Activated CD4-positive, alpha-beta T cell treated with anti-CD3 and anti-CD28 coated beads, Interleukin-2, amount 10 ng/mL, durations not matched to agents 24 days and 14 days (primary cell): ENCODE results near the gene GET3. TPM values are rescaled to one million over a fixed set of nuclear protein-coding genes. Genes with fewer than 3 reads are reported as not detected.

ENCODE experiments used
- DNase-seq: peaks from one replicate; pipeline ENCODE4 v3.0.0; 2022
- H3K27ac Mint-ChIP-seq: one replicate; pipeline ENCODE4 v1.8.0; 2022; ENCODE audit warnings: mild to moderate bottlenecking, mixed read lengths
- H3K27me3 Mint-ChIP-seq: one replicate; pipeline ENCODE4 v1.8.0; 2022; ENCODE audit warnings: mixed read lengths
- H3K36me3 Mint-ChIP-seq: one replicate; pipeline ENCODE4 v1.8.0; 2022; ENCODE audit warnings: low read depth, mild to moderate bottlenecking, mixed read lengths
- H3K4me1 Mint-ChIP-seq: one replicate; pipeline ENCODE4 v1.8.0; 2021; ENCODE audit warnings: mixed read lengths
- H3K4me3 Mint-ChIP-seq: one replicate; pipeline ENCODE4 v1.8.0; 2022; ENCODE audit warnings: mild to moderate bottlenecking, moderate library complexity, mixed read lengths
- H3K9me3 Mint-ChIP-seq: one replicate; pipeline ENCODE4 v1.8.0; 2021; ENCODE audit warnings: mixed read lengths
- intact Hi-C: fragments of 100-400 bp; cut with micrococcal nuclease; formaldehyde crosslinking; loops from one replicate; pipeline ENCODE4 v1.15.1; 2023
- total RNA-seq: library from RNA; stranded (reverse); gene quantifications from 2 replicates; pipeline ENCODE4 v1.2.3, GENCODE V29; 2022

Gene GET3
- total RNA-seq, 1 donor from 2014 or later = 64.6 TPM

- Mint-ChIP-seq H3K27me3 (no peaks in the 10 kb centered on the region), H3K9me3 (no peaks in the 10 kb centered on the region), H3K4me1 (peaks cover 24% of the 10 kb centered on the region), H3K4me3 (no peak overlapping the region), H3K36me3 (no peaks in the 10 kb centered on the region), H3K27ac (no peak overlapping the region)
- intact Hi-C loops = no loop called here
- DNase-seq = peak; percentile 75
Measured at GRCh38 chr19:12784394-12784870, 47.1 kb downstream of the GET3 start.

- Mint-ChIP-seq H3K27me3 (no peaks in the 10 kb centered on the region), H3K4me1 (peaks cover 21% of the 10 kb centered on the region), H3K36me3 (no peaks in the 10 kb centered on the region), H3K27ac (no peak overlapping the region), H3K4me3 (no peak overlapping the region), H3K9me3 (no peaks in the 10 kb centered on the region)
- intact Hi-C loops = no loop called here
- peak; percentile 81 for DNase-seq
Measured at GRCh38 chr19:12784871-12785430, 47.7 kb downstream of the GET3 start.

GRCh38 chr19:12785431-12786031 is 48.2 kb downstream of the GET3 start:
- H3K4me3 Mint-ChIP-seq = no peak overlapping the region
- H3K27ac Mint-ChIP-seq = no peak overlapping the region
- H3K36me3 Mint-ChIP-seq = no peaks in the 10 kb centered on the region
- no peaks in the 10 kb centered on the region for H3K9me3 Mint-ChIP-seq
- no peaks in the 10 kb centered on the region for H3K27me3 Mint-ChIP-seq
- peaks cover 25% of the 10 kb centered on the region for H3K4me1 Mint-ChIP-seq
- DNase-seq = peak; percentile 71
- intact Hi-C loops = no loop called here

GRCh38 chr19:12786141-12786870 is 49.0 kb downstream of the GET3 start:
- Mint-ChIP-seq H3K4me3 (no peak overlapping the region), H3K27me3 (no peaks in the 10 kb centered on the region), H3K36me3 (no peaks in the 10 kb centered on the region), H3K4me1 (peaks cover 31% of the 10 kb centered on the region), H3K27ac (peak overlapping the region; percentile 18), H3K9me3 (no peaks in the 10 kb centered on the region)
- peak; percentile 61 for DNase-seq
- intact Hi-C loops = no loop called here

- H3K4me1 Mint-ChIP-seq = peaks cover 26% of the 10 kb centered on the region
- no peak for DNase-seq
- intact Hi-C loops = no loop called here
- peaks cover 4% of the 10 kb centered on the region for H3K36me3 Mint-ChIP-seq
- no peak overlapping the region for H3K4me3 Mint-ChIP-seq
- H3K27me3 Mint-ChIP-seq = no peaks in the 10 kb centered on the region
- H3K9me3 Mint-ChIP-seq = no peaks in the 10 kb centered on the region
- peak overlapping the region; percentile 18 for H3K27ac Mint-ChIP-seq
Measured at GRCh38 chr19:12786952-12787351, 49.7 kb downstream of the GET3 start.

GRCh38 chr19:12787458-12787857 is 50.2 kb downstream of the GET3 start:
- peak overlapping the region; percentile 13 for H3K27ac Mint-ChIP-seq
- peaks cover 9% of the 10 kb centered on the region for H3K36me3 Mint-ChIP-seq
- H3K4me1 Mint-ChIP-seq = peaks cover 23% of the 10 kb centered on the region
- H3K9me3 Mint-ChIP-seq = no peaks in the 10 kb centered on the region
- H3K4me3 Mint-ChIP-seq = no peak overlapping the region
- intact Hi-C loops = no loop called here
- DNase-seq = no peak
- no peaks in the 10 kb centered on the region for H3K27me3 Mint-ChIP-seq

GRCh38 chr19:12788042-12788681 is 50.9 kb downstream of the GET3 start:
- H3K36me3 Mint-ChIP-seq = peaks cover 15% of the 10 kb centered on the region
- intact Hi-C loops = no loop called here
- no peak for DNase-seq
- peak overlapping the region; percentile 93 for H3K4me3 Mint-ChIP-seq
- peaks cover 23% of the 10 kb centered on the region for H3K4me1 Mint-ChIP-seq
- H3K9me3 Mint-ChIP-seq = no peaks in the 10 kb centered on the region
- H3K27ac Mint-ChIP-seq = peak overlapping the region; percentile 97
- H3K27me3 Mint-ChIP-seq = no peaks in the 10 kb centered on the region

GRCh38 chr19:12788682-12789097 is 51.4 kb downstream of the GET3 start:
- H3K4me1 Mint-ChIP-seq = peaks cover 19% of the 10 kb centered on the region
- H3K4me3 Mint-ChIP-seq = peak overlapping the region; percentile 93
- DNase-seq = peak; percentile 77
- H3K9me3 Mint-ChIP-seq = no peaks in the 10 kb centered on the region
- peak overlapping the region; percentile 97 for H3K27ac Mint-ChIP-seq
- H3K27me3 Mint-ChIP-seq = no peaks in the 10 kb centered on the region
- H3K36me3 Mint-ChIP-seq = peaks cover 18% of the 10 kb centered on the region
- intact Hi-C loops = no loop called here

- Mint-ChIP-seq H3K4me3 (peak overlapping the region; percentile 96), H3K27ac (peak overlapping the region; percentile 97), H3K36me3 (peaks cover 22% of the 10 kb centered on the region), H3K4me1 (peaks cover 22% of the 10 kb centered on the region), H3K27me3 (no peaks in the 10 kb centered on the region), H3K9me3 (no peaks in the 10 kb centered on the region)
- DNase-seq = no peak
- intact Hi-C loops = no loop called here
Measured at GRCh38 chr19:12789098-12789903, 52.0 kb downstream of the GET3 start.

- DNase-seq = peak; percentile 99
- Mint-ChIP-seq H3K27me3 (no peaks in the 10 kb centered on the region), H3K27ac (peak overlapping the region; percentile 97), H3K4me1 (peaks cover 30% of the 10 kb centered on the region), H3K9me3 (no peaks in the 10 kb centered on the region), H3K36me3 (peaks cover 22% of the 10 kb centered on the region), H3K4me3 (peak overlapping the region; percentile 96)
- intact Hi-C loops = loop anchor here (5.0 kb wide), 1 partner anchor 68 kb away; the partner anchor contains the start of gene TNPO2
Measured at GRCh38 chr19:12789904-12790619, 52.8 kb downstream of the GET3 start.

- DNase-seq = peak; percentile 76
- H3K36me3 Mint-ChIP-seq = peaks cover 22% of the 10 kb centered on the region
- intact Hi-C loops = loop anchor here (1.0 to 5.0 kb wide), 3 partner anchors 8 to 68 kb away; partner anchors contain the start of gene TNPO2
- H3K27me3 Mint-ChIP-seq = no peaks in the 10 kb centered on the region
- H3K4me3 Mint-ChIP-seq = peak overlapping the region; percentile 96
- H3K4me1 Mint-ChIP-seq = peaks cover 34% of the 10 kb centered on the region
- H3K27ac Mint-ChIP-seq = peak overlapping the region; percentile 97
- no peaks in the 10 kb centered on the region for H3K9me3 Mint-ChIP-seq
Measured at GRCh38 chr19:12790628-12791344, 53.5 kb downstream of the GET3 start.

GRCh38 chr19:12791345-12792050 is 54.2 kb downstream of the GET3 start, which contains the start of gene JUNB:
JUNB (plus strand) TSS chr19:12791486; CDS start chr19:12791772, 286 bp downstream.
- peak within 1 kb of the TSS; percentile 97 for H3K27ac Mint-ChIP-seq
- peaks cover 24% of the 10 kb centered on the region for H3K36me3 Mint-ChIP-seq
- peak; percentile 99 for DNase-seq
- H3K4me1 Mint-ChIP-seq = peaks cover 41% of the 10 kb centered on the region
- H3K9me3 Mint-ChIP-seq = no peaks in the 10 kb centered on the region
- intact Hi-C loops = loop anchor here (1.0 to 5.0 kb wide), 4 partner anchors 9 to 365 kb away; partner anchors contain the start of gene TNPO2
- no peaks in the 10 kb centered on the region for H3K27me3 Mint-ChIP-seq
- H3K4me3 Mint-ChIP-seq = peak within 1 kb of the TSS; percentile 96
